ENCODE data around the gene TBC1D23. TPM values are rescaled to one million over a fixed set of nuclear protein-coding genes. Genes with fewer than 3 reads are reported as not detected.

The TBC1D23 gene
- total and polyA plus RNA-seq, 9 of the 15 experiments (the other 6 are each of a cell fraction or from before 2014, with no cell fraction given), result 23.4 to 85.8 (median 43.7) TPM

DNA sequence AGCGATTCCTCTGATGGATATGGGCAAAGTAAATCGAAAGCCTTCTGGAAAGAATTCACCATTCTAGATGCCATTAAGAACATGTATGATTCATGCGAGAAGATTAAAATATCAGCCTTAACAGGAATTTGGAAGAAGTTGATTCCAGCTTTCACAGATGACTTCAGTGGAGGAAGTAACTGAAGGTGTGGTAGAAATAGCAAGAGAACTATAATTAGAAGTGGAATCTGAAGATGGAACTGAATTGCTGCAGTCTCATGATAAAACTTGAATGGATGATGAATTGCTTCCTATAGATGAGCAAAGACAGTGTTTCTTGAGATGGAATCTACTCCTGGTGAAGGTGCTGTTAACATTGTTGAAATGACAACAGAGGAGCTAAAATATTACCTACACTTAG, 30.1 kb upstream of the TBC1D23 start:
- DNase-seq (ENCODE audit: extremely low read depth in 1 of 4, low spot score in 3 of 4) (peak in 1 of 4 experiments; percentile 10), FAIRE-seq (peak; percentile 52), ATAC-seq (no peak)
- CTCF ChIA-PET (ENCODE audit: low intra/inter-chr PET ratio), result no interaction called here
- in situ Hi-C loops (cut with MboI) (no loop called here), intact Hi-C loops (cut with micrococcal nuclease) (no loop called here)
- no peak overlapping the region for H2AFZ ChIP-seq (ENCODE audit: low read depth, low read length)
- H3K27ac ChIP-seq (ENCODE audit: extremely low read depth, low read depth, low read length), result no peak overlapping the region
- POLR2A ChIA-PET, result no interaction called here
- TF ChIP-seq, protein P1, sequence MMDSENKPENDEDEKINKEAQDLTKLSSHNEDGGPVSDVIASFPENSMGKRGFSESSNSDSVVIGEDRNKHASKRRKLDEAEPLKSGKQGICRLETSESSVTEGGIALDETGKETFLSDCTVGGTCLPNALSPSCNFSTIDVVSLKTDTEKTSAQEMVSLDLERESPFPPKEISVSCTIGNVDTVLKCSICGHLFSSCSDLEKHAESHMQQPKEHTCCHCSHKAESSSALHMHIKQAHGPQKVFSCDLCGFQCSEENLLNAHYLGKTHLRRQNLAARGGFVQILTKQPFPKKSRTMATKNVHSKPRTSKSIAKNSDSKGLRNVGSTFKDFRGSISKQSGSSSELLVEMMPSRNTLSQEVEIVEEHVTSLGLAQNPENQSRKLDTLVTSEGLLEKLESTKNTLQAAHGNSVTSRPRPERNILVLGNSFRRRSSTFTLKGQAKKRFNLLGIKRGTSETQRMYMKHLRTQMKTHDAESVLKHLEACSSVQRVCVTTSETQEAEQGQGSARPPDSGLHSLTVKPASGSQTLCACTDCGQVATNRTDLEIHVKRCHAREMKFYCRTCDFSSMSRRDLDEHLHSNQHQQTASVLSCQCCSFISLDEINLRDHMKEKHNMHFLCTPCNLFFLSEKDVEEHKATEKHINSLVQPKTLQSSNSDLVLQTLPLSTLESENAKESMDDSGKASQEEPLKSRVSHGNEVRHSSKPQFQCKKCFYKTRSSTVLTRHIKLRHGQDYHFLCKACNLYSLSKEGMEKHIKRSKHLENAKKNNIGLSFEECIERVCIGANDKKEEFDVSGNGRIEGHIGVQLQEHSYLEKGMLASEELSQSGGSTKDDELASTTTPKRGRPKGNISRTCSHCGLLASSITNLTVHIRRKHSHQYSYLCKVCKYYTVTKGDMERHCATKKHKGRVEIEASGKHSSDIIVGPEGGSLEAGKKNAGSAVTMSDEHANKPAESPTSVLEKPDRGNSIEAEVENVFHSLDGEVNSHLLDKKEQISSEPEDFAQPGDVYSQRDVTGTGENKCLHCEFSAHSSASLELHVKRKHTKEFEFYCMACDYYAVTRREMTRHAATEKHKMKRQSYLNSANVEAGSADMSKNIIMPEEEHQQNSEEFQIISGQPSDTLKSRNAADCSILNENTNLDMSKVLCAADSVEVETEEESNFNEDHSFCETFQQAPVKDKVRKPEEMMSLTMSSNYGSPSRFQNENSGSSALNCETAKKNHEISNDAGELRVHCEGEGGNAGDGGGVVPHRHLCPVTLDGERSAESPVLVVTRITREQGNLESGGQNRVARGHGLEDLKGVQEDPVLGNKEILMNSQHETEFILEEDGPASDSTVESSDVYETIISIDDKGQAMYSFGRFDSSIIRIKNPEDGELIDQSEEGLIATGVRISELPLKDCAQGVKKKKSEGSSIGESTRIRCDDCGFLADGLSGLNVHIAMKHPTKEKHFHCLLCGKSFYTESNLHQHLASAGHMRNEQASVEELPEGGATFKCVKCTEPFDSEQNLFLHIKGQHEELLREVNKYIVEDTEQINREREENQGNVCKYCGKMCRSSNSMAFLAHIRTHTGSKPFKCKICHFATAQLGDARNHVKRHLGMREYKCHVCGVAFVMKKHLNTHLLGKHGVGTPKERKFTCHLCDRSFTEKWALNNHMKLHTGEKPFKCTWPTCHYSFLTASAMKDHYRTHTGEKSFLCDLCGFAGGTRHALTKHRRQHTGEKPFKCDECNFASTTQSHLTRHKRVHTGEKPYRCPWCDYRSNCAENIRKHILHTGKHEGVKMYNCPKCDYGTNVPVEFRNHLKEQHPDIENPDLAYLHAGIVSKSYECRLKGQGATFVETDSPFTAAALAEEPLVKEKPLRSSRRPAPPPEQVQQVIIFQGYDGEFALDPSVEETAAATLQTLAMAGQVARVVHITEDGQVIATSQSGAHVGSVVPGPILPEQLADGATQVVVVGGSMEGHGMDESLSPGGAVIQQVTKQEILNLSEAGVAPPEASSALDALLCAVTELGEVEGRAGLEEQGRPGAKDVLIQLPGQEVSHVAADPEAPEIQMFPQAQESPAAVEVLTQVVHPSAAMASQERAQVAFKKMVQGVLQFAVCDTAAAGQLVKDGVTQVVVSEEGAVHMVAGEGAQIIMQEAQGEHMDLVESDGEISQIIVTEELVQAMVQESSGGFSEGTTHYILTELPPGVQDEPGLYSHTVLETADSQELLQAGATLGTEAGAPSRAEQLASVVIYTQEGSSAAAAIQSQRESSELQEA (IDR thresholded peaks at IDR 0.05; ENCODE audit: low read depth), result no peak
- TF ChIP-seq MECOM (CRISPR knock-in tag; IDR thresholded peaks at IDR 0.05) (peak; percentile 55; the same call in 1 of the 2 replicates), MEIS2 (IDR thresholded peaks at IDR 0.05; ENCODE audit: partially characterized antibody) (peak; percentile 58), MEF2D (tag; conservative IDR thresholded peaks at IDR 0.05; ENCODE audit: low read depth) (peak; percentile 73), CBFA2T3 (IDR thresholded peaks at IDR 0.05) (peak; percentile 42; the same call in 1 of the 2 replicates), ARID1B (IDR thresholded peaks at IDR 0.05) (peak; percentile 31; the same call in 1 of the 2 replicates), TCF3 (CRISPR knock-in tag; IDR thresholded peaks at IDR 0.05) (peak; percentile 49; the same call in 1 of the 2 replicates), MEF2A (IDR thresholded peaks at IDR 0.05; ENCODE audit: control insufficient read depth, low read depth, low read length) (peak; percentile 47; the same call in 1 of the 2 replicates), FOXM1 (IDR thresholded peaks at IDR 0.05; ENCODE audit: low read depth) (no peak), FOXM1 (CRISPR knock-in tag; IDR thresholded peaks at IDR 0.05; ENCODE audit: low read depth) (no peak)
- no peaks in the 10 kb centered on the region for H3K9me3 ChIP-seq (replicated peaks; ENCODE audit: control insufficient read depth, insufficient read depth, low read depth, low read length)
- no peaks in the 10 kb centered on the region for H3K36me3 ChIP-seq (ENCODE audit: control insufficient read depth, insufficient read depth, low read length)
- WGBS (ENCODE audit: insufficient coverage, low coverage, missing lambda C conversion rate), result 63% methylated on average over 3 of the region's 3 CpGs
- H3K27me3 ChIP-seq (ENCODE audit: control insufficient read depth in 2 of 2, insufficient read depth in 2 of 2, low read length in 2 of 2), result no peaks in the 10 kb centered on the region
- H3K4me1 ChIP-seq (replicated peaks in 1 of 2; ENCODE audit: control insufficient read depth in 2 of 2, insufficient read depth in 2 of 2, low read length in 2 of 2), result peaks cover 0 to 11% of the 10 kb centered on the region in 2 experiments; a peak in 2 of 5 replicates
- H3K4me3 ChIP-seq, result no peak overlapping the region
- no TSS peak for BruUV-seq (replicated peaks)
- H3K9me1 ChIP-seq (ENCODE audit: control insufficient read depth, insufficient read depth, low read length), result no peaks in the 10 kb centered on the region
- no peak overlapping the region for H3K4me2 ChIP-seq (ENCODE audit: insufficient read depth, low read length)
- no peaks in the 10 kb centered on the region for H3K79me2 ChIP-seq (ENCODE audit: control insufficient read depth, insufficient read depth, low read length)
- no peak overlapping the region for H3K9ac ChIP-seq (ENCODE audit: insufficient read depth in 1 of 2, low read depth in 2 of 2, low read length in 2 of 2)
- no peaks in the 10 kb centered on the region for H4K20me1 ChIP-seq (replicated peaks; ENCODE audit: control insufficient read depth, insufficient read depth, low read length)

Data from K562 (cell line).